ENCODE results near the gene SP1.

DNA sequence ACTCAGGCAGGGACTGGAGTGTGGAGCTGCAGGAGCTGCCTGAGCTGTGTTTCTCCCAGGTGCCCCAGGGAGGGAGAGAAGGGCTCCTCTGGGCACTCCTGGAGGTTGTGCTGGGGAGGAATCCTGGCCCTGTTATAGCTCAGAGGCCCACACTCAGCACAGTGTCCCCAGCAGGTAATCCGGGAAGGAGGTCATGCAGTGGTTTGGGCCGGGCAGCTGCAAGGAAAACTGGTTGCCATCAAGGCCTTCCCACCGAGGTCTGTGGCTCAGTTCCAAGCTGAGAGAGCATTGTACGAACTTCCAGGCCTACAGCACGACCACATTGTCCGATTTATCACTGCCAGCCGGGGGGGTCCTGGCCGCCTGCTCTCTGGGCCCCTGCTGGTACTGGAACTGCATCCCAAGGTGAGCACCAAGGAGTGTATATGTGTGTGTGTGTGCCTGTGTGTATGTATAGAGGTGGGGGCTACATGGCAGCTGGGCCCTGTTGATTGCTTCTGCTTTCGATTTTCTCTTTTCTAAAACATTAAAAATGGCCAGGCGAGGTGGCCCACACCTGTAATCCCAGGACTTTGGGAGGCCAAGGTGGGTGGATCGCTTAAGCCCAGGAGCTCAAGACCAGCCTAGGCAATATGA is 45.7 kb downstream of the SP1 start:
- TF ChIP-seq ZNF24 (tag by site-specific recombination; IDR thresholded peaks at IDR 0.05): no peak
- TF ChIP-seq ATF2 (tag by site-specific recombination; IDR thresholded peaks at IDR 0.05; ENCODE audit: low read depth): no peak
- TF ChIP-seq, protein P1, sequence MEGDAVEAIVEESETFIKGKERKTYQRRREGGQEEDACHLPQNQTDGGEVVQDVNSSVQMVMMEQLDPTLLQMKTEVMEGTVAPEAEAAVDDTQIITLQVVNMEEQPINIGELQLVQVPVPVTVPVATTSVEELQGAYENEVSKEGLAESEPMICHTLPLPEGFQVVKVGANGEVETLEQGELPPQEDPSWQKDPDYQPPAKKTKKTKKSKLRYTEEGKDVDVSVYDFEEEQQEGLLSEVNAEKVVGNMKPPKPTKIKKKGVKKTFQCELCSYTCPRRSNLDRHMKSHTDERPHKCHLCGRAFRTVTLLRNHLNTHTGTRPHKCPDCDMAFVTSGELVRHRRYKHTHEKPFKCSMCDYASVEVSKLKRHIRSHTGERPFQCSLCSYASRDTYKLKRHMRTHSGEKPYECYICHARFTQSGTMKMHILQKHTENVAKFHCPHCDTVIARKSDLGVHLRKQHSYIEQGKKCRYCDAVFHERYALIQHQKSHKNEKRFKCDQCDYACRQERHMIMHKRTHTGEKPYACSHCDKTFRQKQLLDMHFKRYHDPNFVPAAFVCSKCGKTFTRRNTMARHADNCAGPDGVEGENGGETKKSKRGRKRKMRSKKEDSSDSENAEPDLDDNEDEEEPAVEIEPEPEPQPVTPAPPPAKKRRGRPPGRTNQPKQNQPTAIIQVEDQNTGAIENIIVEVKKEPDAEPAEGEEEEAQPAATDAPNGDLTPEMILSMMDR (tag by site-specific recombination; IDR thresholded peaks at IDR 0.05): no peak
- no peak for TF ChIP-seq ZNF239 (tag by site-specific recombination; IDR thresholded peaks at IDR 0.05)
- TF ChIP-seq OSR2 (tag by site-specific recombination; IDR thresholded peaks at IDR 0.05): no peak
- no peak for TF ChIP-seq REST (tag by site-specific recombination; IDR thresholded peaks at IDR 0.05)
- TF ChIP-seq YY1 (tag by site-specific recombination; IDR thresholded peaks at IDR 0.05): no peak
- TF ChIP-seq ZNF473 (tag by site-specific recombination; IDR thresholded peaks at IDR 0.05): no peak
- TF ChIP-seq ZNF571 (tag by site-specific recombination; IDR thresholded peaks at IDR 0.05): no peak
- TF ChIP-seq ZNF670 (tag by site-specific recombination; IDR thresholded peaks at IDR 0.05; ENCODE audit: low read depth): no peak
- TF ChIP-seq ZBTB20 (tag by site-specific recombination; IDR thresholded peaks at IDR 0.05): no peak
- no peak for TF ChIP-seq ZEB2 (tag by site-specific recombination; IDR thresholded peaks at IDR 0.05)
- no peak for TF ChIP-seq ZNF510 (tag by site-specific recombination; IDR thresholded peaks at IDR 0.05; ENCODE audit: insufficient replicate concordance)
- TF ChIP-seq ZNF707 (tag by site-specific recombination; IDR thresholded peaks at IDR 0.05): no peak

Data from HEK293 (cell line).